Activated CD4-positive, CD25-positive, alpha-beta regulatory T cell treated with anti-CD3 and anti-CD28 coated beads, Interleukin-2, amount 50 U/mL, for 16 hours (primary cell): ENCODE results near the gene ADRA2B.
A peak's percentile ranks its signal among the peaks of the same experiment; 100 is the strongest.
"Not testable (repeated sequence)": the region's sequence is repeated elsewhere in the genome, so short reads cannot be mapped to it uniquely, and the experiment has no call there.

Experiments used
- DNase-seq: peaks from one replicate; pipeline ENCODE4 v3.0.0-alpha.2; 2020; ENCODE audit warnings: low read depth, low spot score

ADRA2B gene

GRCh38 chr2:96150791-96151594, 34.6 kb upstream of the ADRA2B start:
- DNase-seq: no peak

- no peak for DNase-seq
These were observed 33.8 kb upstream of the ADRA2B start for GRCh38 chr2:96150007-96150640.

DNA sequence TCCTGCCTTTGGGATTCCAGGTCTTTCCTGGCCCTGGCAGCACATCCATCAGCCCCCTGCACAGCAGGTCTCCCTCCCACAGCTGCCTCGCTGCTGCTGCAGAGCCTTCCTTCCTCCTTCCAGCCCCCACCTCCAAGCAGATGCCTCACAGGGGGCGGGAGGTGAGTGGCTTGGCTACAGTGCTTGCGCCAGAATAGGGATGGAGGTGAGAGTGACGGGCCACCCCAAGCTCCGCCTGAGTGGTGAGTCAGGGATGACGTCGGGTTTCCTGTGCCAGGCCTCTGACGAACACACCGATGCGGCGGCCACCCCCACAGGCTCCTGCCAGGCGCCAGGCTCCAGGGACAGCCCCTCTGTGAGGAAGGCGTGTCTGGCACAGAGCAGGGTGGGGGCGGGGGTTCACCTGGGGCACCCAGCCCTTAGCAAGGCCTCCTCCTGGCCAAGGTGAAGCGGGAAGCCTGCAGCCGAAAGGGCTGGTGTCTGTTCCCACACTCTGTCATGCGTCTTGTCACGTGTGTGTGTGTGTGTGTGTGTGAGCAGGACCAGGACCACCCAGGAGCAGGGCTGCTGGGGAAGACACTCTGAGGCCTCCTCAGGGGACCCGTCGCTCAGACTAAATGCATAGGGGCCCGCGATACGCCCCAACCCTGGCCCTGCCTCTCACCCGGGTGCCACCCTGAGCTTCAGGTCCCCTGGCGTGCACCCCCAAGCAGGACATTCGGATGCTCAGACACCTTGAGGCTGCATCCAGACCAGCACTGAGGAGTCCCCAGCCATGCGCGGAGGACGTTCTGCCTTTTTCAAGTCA, 32.2 kb upstream of the ADRA2B start:
- DNase-seq: peak; percentile 91

GRCh38 chr2:96147593-96148201, 31.3 kb upstream of the ADRA2B start:
- no peak for DNase-seq

DNA sequence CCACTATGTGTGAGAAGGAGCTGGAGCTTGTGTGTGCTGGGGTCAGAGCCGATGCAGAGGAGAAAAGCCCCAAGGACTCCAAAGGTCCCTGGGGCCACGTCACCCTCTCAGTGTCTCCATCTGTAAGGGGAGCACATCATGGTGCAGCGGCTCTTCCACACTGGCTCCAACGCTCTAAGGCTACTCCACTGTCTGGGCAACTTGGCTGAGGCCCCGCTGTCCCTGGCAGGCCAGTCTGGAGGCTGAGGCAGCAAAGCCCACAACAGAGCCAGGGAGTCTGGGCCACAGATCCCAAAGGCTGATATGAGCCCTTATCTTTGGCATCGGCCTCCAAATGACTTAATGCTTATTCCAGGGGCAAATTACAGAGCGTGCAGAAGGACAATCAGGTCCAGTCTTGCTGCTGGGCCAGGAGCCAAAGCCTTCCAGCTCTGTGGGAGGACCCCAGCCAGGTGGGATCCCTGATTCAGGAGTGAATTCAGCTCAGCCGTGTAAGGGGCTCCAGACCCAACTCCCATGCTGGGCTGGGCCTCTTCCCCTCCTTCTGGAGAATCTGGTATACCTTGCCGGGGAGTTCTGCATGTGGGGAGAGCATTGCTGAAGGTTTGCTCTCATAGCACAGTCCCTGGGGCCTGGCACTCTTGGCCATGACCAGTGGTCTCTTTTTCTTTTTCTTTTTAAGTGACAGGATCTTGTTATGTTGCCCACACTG, 30.7 kb upstream of the ADRA2B start:
- no peak for DNase-seq

- DNase-seq: peak; percentile 82
These were observed 29.9 kb upstream of the ADRA2B start for GRCh38 chr2:96146153-96146880.

GRCh38 chr2:96145848-96146152, 29.4 kb upstream of the ADRA2B start:
- no peak for DNase-seq

DNA sequence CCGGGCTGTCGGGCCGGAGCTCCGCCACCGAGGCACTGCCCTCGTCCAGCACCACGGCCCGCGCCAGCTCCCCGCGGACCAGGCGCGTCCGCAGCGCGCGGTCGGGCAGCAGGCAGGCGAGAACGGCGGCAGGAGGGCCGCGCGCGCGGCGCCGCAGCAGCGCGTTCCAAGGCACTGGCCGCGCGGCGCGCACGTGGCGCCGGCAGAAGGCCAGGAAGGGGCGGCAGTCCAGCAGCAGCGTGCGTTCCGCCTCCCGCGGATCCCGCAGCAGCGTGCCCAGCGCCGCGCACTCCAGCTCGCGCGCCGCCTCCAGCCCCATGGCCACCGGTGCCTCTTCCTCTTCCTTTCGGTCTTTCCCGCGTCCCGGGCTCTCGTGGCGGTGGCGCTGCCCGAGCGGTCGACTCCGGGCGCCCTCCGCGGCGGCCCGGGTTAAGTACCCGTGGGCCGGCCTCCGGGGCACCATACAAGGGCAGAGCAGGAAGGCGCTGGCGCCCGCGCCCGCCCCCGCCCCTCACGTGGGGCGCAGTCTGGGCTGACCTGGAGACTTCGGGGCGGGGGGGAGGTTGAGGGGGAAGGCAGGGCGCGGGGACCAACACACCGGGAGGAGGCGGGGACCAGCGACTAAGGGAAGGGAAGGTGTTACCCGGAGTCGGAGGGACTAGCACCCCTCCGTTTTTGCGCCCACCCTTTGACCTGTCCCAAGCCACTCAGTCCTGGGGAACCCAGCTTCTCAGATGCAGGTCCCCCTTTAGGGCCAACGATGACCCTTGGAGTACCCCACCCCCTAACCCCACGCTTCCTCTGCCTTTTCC, 28.9 kb upstream of the ADRA2B start, which contains the start of gene DUSP2:
TSS of gene DUSP2 (minus strand) at position 405 of the 812 bp plus-strand sequence. CDS start at position 319, 86 bp downstream.
- DNase-seq: peak; percentile 79

DNA sequence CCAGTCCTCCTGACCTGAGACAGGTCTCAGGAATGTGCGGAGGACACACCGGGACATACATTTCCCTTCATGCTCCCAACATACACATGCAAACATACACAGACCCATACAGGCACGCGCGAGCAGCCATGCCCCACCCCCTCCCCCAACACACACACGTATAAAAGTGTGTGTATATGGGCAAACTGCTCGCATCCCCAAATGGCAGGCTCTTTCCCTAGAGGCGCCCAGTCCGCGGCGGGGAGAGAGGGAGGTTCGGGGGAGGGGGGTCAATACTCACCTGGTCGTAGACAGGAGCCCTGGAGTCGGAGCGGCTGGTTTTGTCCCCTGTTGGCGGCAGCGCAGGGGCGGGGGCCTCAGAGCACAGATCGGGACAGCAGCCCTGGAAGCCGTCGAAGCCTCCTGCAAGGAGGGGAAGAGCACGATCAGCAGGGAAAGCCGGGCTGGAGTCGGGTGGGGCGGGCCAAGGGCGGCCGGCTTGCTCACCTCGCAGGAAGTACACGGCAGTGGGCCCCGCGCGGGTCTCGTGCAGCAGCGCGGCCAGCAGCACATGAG, 28.2 kb upstream of the ADRA2B start:
- peak; percentile 30 for DNase-seq

DNA sequence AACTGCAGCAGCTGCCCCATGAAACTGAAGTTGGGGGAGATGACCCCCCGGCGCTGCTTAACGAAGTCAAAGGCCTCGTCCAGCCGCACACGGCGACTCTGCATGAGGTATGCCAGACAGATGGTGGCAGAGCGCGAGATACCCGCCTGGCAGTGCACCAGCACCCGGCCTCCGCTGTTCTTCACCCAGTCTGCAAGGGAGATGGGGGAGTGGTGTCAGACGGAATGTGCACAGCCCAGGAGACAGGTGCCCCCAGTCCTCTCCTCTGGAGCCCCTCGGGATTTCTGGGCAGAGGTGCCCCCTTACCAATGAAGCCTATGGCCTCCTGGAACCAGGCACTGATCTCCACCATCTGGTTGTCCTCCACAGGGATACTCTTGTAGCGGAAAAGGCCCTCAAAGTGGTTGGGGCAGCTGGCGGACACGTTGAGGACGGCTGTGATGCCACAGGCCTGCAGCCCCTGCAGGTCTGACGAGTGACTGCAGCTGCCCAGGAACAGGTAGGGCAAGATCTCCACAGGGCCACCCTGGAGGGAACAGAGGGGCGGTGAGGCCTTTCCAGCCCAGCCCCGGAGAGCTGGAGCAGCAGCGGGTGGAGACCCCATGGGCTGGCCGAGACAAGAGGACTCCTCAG, 27.6 kb upstream of the ADRA2B start:
- no peak for DNase-seq

DNA sequence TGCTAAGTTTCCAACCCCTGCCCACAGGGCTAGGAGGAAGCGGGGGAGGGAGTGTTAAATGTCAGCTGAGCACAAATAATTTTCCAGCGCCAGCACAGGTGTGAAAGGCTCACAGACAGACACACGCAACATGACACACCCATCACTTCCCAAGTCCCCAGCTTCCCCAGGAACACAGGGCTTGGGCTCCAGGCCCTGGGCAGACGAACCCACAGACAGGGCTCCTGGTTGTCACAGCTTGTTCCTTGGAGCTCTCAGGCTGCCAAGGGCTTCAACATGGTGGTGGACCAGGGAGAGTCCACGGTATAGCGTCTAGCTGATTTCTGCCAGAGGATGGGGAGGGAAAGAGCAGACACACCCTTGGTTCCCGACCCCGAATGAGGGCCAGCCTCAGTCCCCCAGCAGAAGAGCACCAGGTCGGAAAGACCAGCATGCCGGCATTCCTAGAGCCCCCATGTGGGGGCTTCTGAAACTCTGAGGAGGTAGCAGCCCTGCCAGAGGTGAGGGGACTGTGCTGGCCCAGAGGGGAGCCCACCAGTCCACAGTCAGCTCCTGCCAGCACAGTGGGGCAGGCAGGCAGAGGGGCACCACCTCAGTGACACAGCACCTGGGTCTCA, 27.0 kb upstream of the ADRA2B start:
- no peak for DNase-seq

DNA sequence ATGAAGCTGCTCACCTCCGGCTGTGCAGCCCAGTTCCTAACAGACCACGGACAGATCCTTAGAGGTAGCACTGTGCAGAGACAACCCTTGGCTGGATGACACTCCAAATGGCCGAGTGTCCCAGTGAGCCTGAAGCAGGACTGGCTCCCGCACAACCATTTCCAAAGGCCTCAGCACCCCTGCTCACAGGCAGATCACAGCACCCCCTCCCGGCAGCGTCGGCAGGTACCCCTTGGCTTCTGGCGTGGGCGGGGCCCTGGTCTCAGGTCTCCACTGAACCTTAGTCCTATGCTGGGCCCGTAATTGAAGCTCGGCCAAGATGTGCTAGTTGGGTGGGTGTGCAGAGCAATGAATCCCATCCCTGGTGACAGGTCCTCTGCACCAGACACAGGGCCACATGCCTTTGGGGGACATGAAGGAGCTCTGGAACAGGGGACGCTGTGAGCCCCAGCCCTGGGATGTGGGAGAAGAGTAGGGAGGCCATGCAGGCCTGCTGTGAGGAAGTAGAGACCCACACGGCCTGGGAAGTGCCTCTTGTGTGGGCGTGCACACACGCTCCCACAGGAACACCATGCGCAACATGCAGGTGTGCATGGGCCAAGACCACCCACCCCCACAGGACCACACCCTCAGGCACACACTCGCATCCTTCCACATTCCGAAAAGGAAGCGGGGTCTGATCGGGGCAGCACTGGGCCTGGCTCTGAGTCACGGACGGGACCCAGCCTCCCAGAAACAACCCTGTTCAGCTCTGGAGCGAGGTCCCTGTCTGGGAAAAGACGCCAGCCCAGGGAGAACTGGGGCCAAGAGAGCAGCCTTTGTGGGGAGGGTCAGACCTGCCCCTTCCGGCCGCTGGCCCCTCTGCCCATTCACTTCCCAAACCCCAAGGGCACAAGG, 26.1 kb upstream of the ADRA2B start:
- peak; percentile 57 for DNase-seq

DNA sequence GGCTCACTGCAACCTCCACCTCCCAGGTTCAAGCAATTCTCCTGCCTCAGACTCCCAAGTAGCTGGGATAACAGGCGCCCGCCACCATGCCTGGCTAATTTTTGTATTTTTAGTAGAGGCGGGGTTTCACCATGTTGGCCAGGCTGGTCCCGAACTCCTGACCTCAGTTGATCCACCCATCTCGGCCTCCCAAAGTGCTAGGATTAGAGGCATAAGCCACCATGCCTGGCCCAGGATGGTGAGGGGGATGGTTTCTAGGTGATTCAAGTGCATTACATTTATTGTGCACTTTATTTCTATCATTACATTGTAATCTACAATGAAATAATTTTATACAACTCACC, 25.2 kb upstream of the ADRA2B start:
- not testable (repeated sequence) for DNase-seq

GRCh38 chr2:96140941-96141623, 24.7 kb upstream of the ADRA2B start:
- no peak for DNase-seq

GRCh38 chr2:96139181-96139758, 22.9 kb upstream of the ADRA2B start:
- DNase-seq: no peak
